Measurements from ENCODE around the gene TICAM1.
"Not testable (repeated sequence)": the region's sequence is repeated elsewhere in the genome, so short reads cannot be mapped to it uniquely, and the experiment has no call there.

TICAM1 gene

GRCh38 chr19:4844348-4845179, 13.1 kb upstream of the TICAM1 start:
- no peak for DNase-seq

- DNase-seq: no peak
Measured at GRCh38 chr19:4843647-4843965, 12.1 kb upstream of the TICAM1 start.

- DNase-seq: no peak
Measured at GRCh38 chr19:4839192-4839591, 7.7 kb upstream of the TICAM1 start.

- no peak for DNase-seq
Measured at GRCh38 chr19:4832776-4833175, 1.3 kb upstream of the TICAM1 start.

GRCh38 chr19:4831979-4832340, 448 bp upstream of the TICAM1 start:
- not testable (repeated sequence) for DNase-seq

- no peak for DNase-seq
Measured at GRCh38 chr19:4830768-4831265, 695 bp downstream of the TICAM1 start.

GRCh38 chr19:4830332-4830731, 1.2 kb downstream of the TICAM1 start:
- DNase-seq: no peak

- peak; percentile 72 for DNase-seq
Measured at GRCh38 chr19:4829001-4829712, 2.4 kb downstream of the TICAM1 start.

- DNase-seq: no peak
Measured at GRCh38 chr19:4823577-4823976, 7.9 kb downstream of the TICAM1 start.

GRCh38 chr19:4822354-4822753, 9.2 kb downstream of the TICAM1 start:
- DNase-seq: not testable (repeated sequence)

- DNase-seq: no peak
Measured at GRCh38 chr19:4821265-4821664, 10.2 kb downstream of the TICAM1 start.

- no peak for DNase-seq
Measured at GRCh38 chr19:4817467-4818277, 13.8 kb downstream of the TICAM1 start.

- DNase-seq: no peak
Measured at GRCh38 chr19:4816950-4817278, 14.6 kb downstream of the TICAM1 start.

GRCh38 chr19:4816202-4816949, 15.1 kb downstream of the TICAM1 start:
- DNase-seq: no peak

- peak; percentile 100 for DNase-seq
Measured at GRCh38 chr19:4815426-4816201, 15.9 kb downstream of the TICAM1 start.

GRCh38 chr19:4814625-4815425, 16.7 kb downstream of the TICAM1 start:
- no peak for DNase-seq

GRCh38 chr19:4811328-4812131, 20.0 kb downstream of the TICAM1 start:
- peak; percentile 95 for DNase-seq

- DNase-seq: peak; percentile 72
Measured at GRCh38 chr19:4807188-4807587, 24.3 kb downstream of the TICAM1 start.

GRCh38 chr19:4806384-4806783, 25.1 kb downstream of the TICAM1 start:
- no peak for DNase-seq

- not testable (repeated sequence) for DNase-seq
Measured at GRCh38 chr19:4805140-4805539, 26.4 kb downstream of the TICAM1 start.
